Choroid plexus epithelial cell (primary cell): Measurements from ENCODE around the gene TMEM38A.
"Not testable (repeated sequence)": the region's sequence is repeated elsewhere in the genome, so short reads cannot be mapped to it uniquely, and the experiment has no call there.

Experiments used
- DNase-seq: peaks from one replicate; pipeline ENCODE4 v3.0.0-alpha.2; 2010; ENCODE audit warnings: low read depth
- H3K4me3 ChIP-seq: 2 replicates; pipeline ENCODE4 v1.5.1; 2011; ENCODE audit warnings: low read depth, mild to moderate bottlenecking, control low read depth, low read length, moderate library complexity
- CTCF ChIP-seq: conservative IDR thresholded peaks from 2 replicates; pipeline ENCODE4 v1.5.1; 2011; ENCODE audit warnings: low read depth, mild to moderate bottlenecking, control low read depth, inconsistent platforms, low read length, moderate library complexity

TMEM38A gene

GRCh38 chr19:16650821-16651220 lies 10.1 kb upstream of the TMEM38A start:
- H3K4me3 ChIP-seq, result no peak overlapping the region
- no peak for TF ChIP-seq CTCF
- no peak for DNase-seq

GRCh38 chr19:16651421-16652188 lies 9.3 kb upstream of the TMEM38A start:
- DNase-seq, result not testable (repeated sequence)

GRCh38 chr19:16652854-16653253 lies 8.1 kb upstream of the TMEM38A start:
- DNase-seq, result no peak
- H3K4me3 ChIP-seq, result no peak overlapping the region
- TF ChIP-seq CTCF, result no peak

More at GRCh38 chr19:16651421-16652188, 9.3 kb upstream of the TMEM38A start:
- H3K4me3 ChIP-seq, result not testable (repeated sequence)

- TF ChIP-seq CTCF, result no peak
- DNase-seq, result peak; percentile 23
- no peak overlapping the region for H3K4me3 ChIP-seq
Observed at GRCh38 chr19:16654140-16654539, 6.8 kb upstream of the TMEM38A start.

- no peak overlapping the region for H3K4me3 ChIP-seq
- DNase-seq, result peak; percentile 44
- no peak for TF ChIP-seq CTCF
Observed at GRCh38 chr19:16654627-16655026, 6.3 kb upstream of the TMEM38A start.

GRCh38 chr19:16655727-16656126 lies 5.2 kb upstream of the TMEM38A start:
- DNase-seq, result no peak
- no peak overlapping the region for H3K4me3 ChIP-seq
- TF ChIP-seq CTCF, result no peak

GRCh38 chr19:16657384-16657783 lies 3.6 kb upstream of the TMEM38A start:
- H3K4me3 ChIP-seq, result no peak overlapping the region
- DNase-seq, result no peak
- TF ChIP-seq CTCF, result no peak
